ENCODE data around the gene KLK12. TPM values are rescaled to one million over a fixed set of nuclear protein-coding genes. Genes with fewer than 3 reads are reported as not detected.

The KLK12 gene
- total RNA-seq, 1 experiment from 2014 or later = not detected

- POLR2A ChIA-PET = no interaction called here
- CTCF ChIA-PET = no interaction called here
- no peak overlapping the region for H3K27ac Mint-ChIP-seq (ENCODE audit: unreplicated experiment)
These were observed 26.2 kb upstream of the KLK12 start for GRCh38 chr19:51060973-51061372.

GRCh38 chr19:51060336-51060735 lies 25.5 kb upstream of the KLK12 start:
- no peaks in the 10 kb centered on the region for H3K36me3 Mint-ChIP-seq (ENCODE audit: insufficient read depth, unreplicated experiment)
- no peaks in the 10 kb centered on the region for H3K27me3 ChIP-seq (replicated peaks; ENCODE audit: control insufficient read depth, insufficient read depth, low read length)
- no peaks in the 10 kb centered on the region for H3K4me1 Mint-ChIP-seq (ENCODE audit: low read depth, unreplicated experiment)
- H3K36me3 ChIP-seq (ENCODE audit: control insufficient read depth, insufficient read depth, low read length) = no peaks in the 10 kb centered on the region
- intact Hi-C loops (cut with micrococcal nuclease; ENCODE audit: unreplicated experiment) = no loop called here
- TF ChIP-seq CTCF (IDR thresholded peaks at IDR 0.05; ENCODE audit: insufficient read depth in 1 of 2, low read depth in 1 of 2, low read length in 1 of 2, severe bottlenecking in 1 of 2, unreplicated experiment in 1 of 2) = no peak
- H3K4me1 ChIP-seq = no peaks in the 10 kb centered on the region
- H3K4me3 Mint-ChIP-seq (ENCODE audit: unreplicated experiment) = no peak overlapping the region
- ChIA-PET POLR2A (no interaction called here), CTCF (no interaction called here)
- no peak overlapping the region for H3K4me3 ChIP-seq (ENCODE audit: low read depth, low read length)
- no peak for DNase-seq
- peaks cover 29% of the 10 kb centered on the region for H3K27me3 Mint-ChIP-seq (ENCODE audit: insufficient read depth, unreplicated experiment)
- no TSS peak for BruUV-seq (replicated peaks)
- H3K9me3 Mint-ChIP-seq (ENCODE audit: unreplicated experiment) = peaks cover 13% of the 10 kb centered on the region
- H3K27ac Mint-ChIP-seq (ENCODE audit: unreplicated experiment) = no peak overlapping the region
- H3K9me3 ChIP-seq = no peaks in the 10 kb centered on the region

More at GRCh38 chr19:51060973-51061372, 26.2 kb upstream of the KLK12 start:
- no TSS peak for BruUV-seq (replicated peaks)
- no peaks in the 10 kb centered on the region for H3K4me1 ChIP-seq
- TF ChIP-seq CTCF (IDR thresholded peaks at IDR 0.05; ENCODE audit: insufficient read depth in 1 of 2, low read depth in 1 of 2, low read length in 1 of 2, severe bottlenecking in 1 of 2, unreplicated experiment in 1 of 2) = no peak
- peaks cover 25% of the 10 kb centered on the region for H3K27me3 Mint-ChIP-seq (ENCODE audit: insufficient read depth, unreplicated experiment)
- no peak for DNase-seq
- peaks cover 13% of the 10 kb centered on the region for H3K9me3 Mint-ChIP-seq (ENCODE audit: unreplicated experiment)
- no peak overlapping the region for H3K4me3 ChIP-seq (ENCODE audit: low read depth, low read length)
- H3K9me3 ChIP-seq = no peaks in the 10 kb centered on the region
- H3K4me1 Mint-ChIP-seq (ENCODE audit: low read depth, unreplicated experiment) = no peaks in the 10 kb centered on the region
- intact Hi-C loops (cut with micrococcal nuclease; ENCODE audit: unreplicated experiment) = no loop called here
- no peaks in the 10 kb centered on the region for H3K27me3 ChIP-seq (replicated peaks; ENCODE audit: control insufficient read depth, insufficient read depth, low read length)
- no peaks in the 10 kb centered on the region for H3K36me3 ChIP-seq (ENCODE audit: control insufficient read depth, insufficient read depth, low read length)
- no peak overlapping the region for H3K4me3 Mint-ChIP-seq (ENCODE audit: unreplicated experiment)
- no peaks in the 10 kb centered on the region for H3K36me3 Mint-ChIP-seq (ENCODE audit: insufficient read depth, unreplicated experiment)

GRCh38 chr19:51059715-51060114 lies 24.9 kb upstream of the KLK12 start:
- POLR2A ChIA-PET = no interaction called here
- no peak overlapping the region for H3K4me3 ChIP-seq (ENCODE audit: low read depth, low read length)
- H3K4me1 ChIP-seq = no peaks in the 10 kb centered on the region
- Mint-ChIP-seq H3K27ac (ENCODE audit: unreplicated experiment) (no peak overlapping the region), H3K4me3 (ENCODE audit: unreplicated experiment) (no peak overlapping the region), H3K9me3 (ENCODE audit: unreplicated experiment) (peaks cover 13% of the 10 kb centered on the region), H3K4me1 (ENCODE audit: low read depth, unreplicated experiment) (no peaks in the 10 kb centered on the region), H3K27me3 (ENCODE audit: insufficient read depth, unreplicated experiment) (peaks cover 31% of the 10 kb centered on the region), H3K36me3 (ENCODE audit: insufficient read depth, unreplicated experiment) (no peaks in the 10 kb centered on the region)
- H3K36me3 ChIP-seq (ENCODE audit: control insufficient read depth, insufficient read depth, low read length) = no peaks in the 10 kb centered on the region
- no TSS peak for BruUV-seq (replicated peaks)
- H3K9me3 ChIP-seq = no peaks in the 10 kb centered on the region
- no peaks in the 10 kb centered on the region for H3K27me3 ChIP-seq (replicated peaks; ENCODE audit: control insufficient read depth, insufficient read depth, low read length)
- TF ChIP-seq CTCF (IDR thresholded peaks at IDR 0.05; ENCODE audit: insufficient read depth in 1 of 2, low read depth in 1 of 2, low read length in 1 of 2, severe bottlenecking in 1 of 2, unreplicated experiment in 1 of 2) = no peak
- CTCF ChIA-PET = no interaction called here
- intact Hi-C loops (cut with micrococcal nuclease; ENCODE audit: unreplicated experiment) = no loop called here
- DNase-seq = no peak

Data from Caco-2 (cell line).